PC-3 (cell line): Measurements from ENCODE around the gene PREX1. TPM values are rescaled to one million over a fixed set of nuclear protein-coding genes. Genes with fewer than 3 reads are reported as not detected.

Experiments used
- ATAC-seq: fragments of 200-7000 bp; cut with Tn5 transposase; 2 replicates; pipeline ENCODE4 v1.9.1; 2020; ENCODE audit warnings: mild to moderate bottlenecking, moderate library complexity
- BruUV-seq: library from RNA; stranded (reverse); fragments of 400-500 nt; replicated peaks from 2 replicates; lab custom pipeline; 2021; lab: Mats Ljungman, UMichigan
- CTCF ChIA-PET: fragments of 300-600 bp; sonication (Branson Sonifier 250); formaldehyde crosslinking; loops from one replicate; lab custom pipeline; 2022; ENCODE audit warnings: antibody characterized with exemption; lab: Charles Lee
- POLR2A ChIA-PET: fragments of 300-600 bp; sonication (Branson Sonifier 250); formaldehyde crosslinking; loops from one replicate; lab custom pipeline; 2022; ENCODE audit warnings: antibody characterized with exemption; ENCODE audit not compliant: unreplicated experiment; lab: Charles Lee
- DNase-seq: peaks from one replicate; pipeline ENCODE4 v3.0.0-alpha.2; 2015
- H2AFZ ChIP-seq: fragments of 300-600 bp; sonication (generic); 2 replicates; pipeline ENCODE4 v1.6.0; 2016; ENCODE audit warnings: antibody characterized with exemption, low read length
- H3F3A ChIP-seq: fragments of 300-600 bp; sonication (generic); one replicate; pipeline ENCODE4 v1.6.0; 2017; ENCODE audit warnings: antibody characterized with exemption, low read length, control low read depth, mild to moderate bottlenecking; ENCODE audit not compliant: unreplicated experiment
- H3K27ac ChIP-seq: fragments of 300-600 bp; sonication (generic); 2 replicates; pipeline ENCODE4 v1.5.1; 2016; ENCODE audit warnings: mild to moderate bottlenecking, low read length
- H3K27me3 ChIP-seq: fragments of 300-600 bp; sonication (generic); 2 replicates; pipeline ENCODE4 v1.6.1; 2016; ENCODE audit warnings: low read length, mixed read lengths
- H3K36me3 ChIP-seq: fragments of 300-600 bp; sonication (generic); 2 replicates; pipeline ENCODE4 v1.6.1; 2016; ENCODE audit warnings: low read depth, mixed run types, low read length, mixed read lengths
- H3K4me1 ChIP-seq: fragments of 300-600 bp; sonication (generic); 2 replicates; pipeline ENCODE4 v1.5.1; 2016; ENCODE audit warnings: low read length; ENCODE audit not compliant: insufficient read depth
- H3K4me2 ChIP-seq: fragments of 300-600 bp; sonication (generic); 2 replicates; pipeline ENCODE4 v1.6.0; 2016; ENCODE audit warnings: low read length
- H3K4me3 ChIP-seq: fragments of 300-600 bp; sonication (generic); 2 replicates; pipeline ENCODE4 v1.5.1; 2016; ENCODE audit warnings: mild to moderate bottlenecking, low read length, mixed read lengths
- H3K79me2 ChIP-seq: fragments of 300-600 bp; sonication (generic); 2 replicates; pipeline ENCODE4 v1.6.1; 2017; ENCODE audit warnings: low read length, mixed read lengths
- H3K9ac ChIP-seq: fragments of 300-600 bp; sonication (generic); 2 replicates; pipeline ENCODE4 v1.6.0; 2016; ENCODE audit warnings: mild to moderate bottlenecking, low read length
- H3K9me2 ChIP-seq: fragments of 300-600 bp; sonication (generic); replicated peaks from 2 replicates; pipeline ENCODE4 v1.6.1; 2016; ENCODE audit warnings: mixed run types, low read length, mixed read lengths
- H3K9me3 ChIP-seq: fragments of 300-600 bp; sonication (generic); 2 replicates; pipeline ENCODE4 v1.6.1; 2016; ENCODE audit warnings: low read length, mixed read lengths
- H4K20me1 ChIP-seq: fragments of 300-600 bp; sonication (generic); 2 replicates; pipeline ENCODE4 v1.6.1; 2016; ENCODE audit warnings: low read length, mixed read lengths
- CTCF ChIP-seq: fragments of 300-600 bp; sonication (generic); conservative IDR thresholded peaks from 2 replicates; pipeline ENCODE4 v1.5.1; 2017; ENCODE audit warnings: antibody characterized with exemption, low read depth, mild to moderate bottlenecking, low read length
- EZH2 ChIP-seq: fragments of 300-600 bp; sonication (generic); IDR thresholded peaks from one replicate; pipeline ENCODE4 v1.6.1; 2017; ENCODE audit warnings: antibody characterized with exemption, mild to moderate bottlenecking, low read length; ENCODE audit not compliant: unreplicated experiment
- EZH2phosphoT487 ChIP-seq: fragments of 300-600 bp; sonication (generic); IDR thresholded peaks from 2 replicates; pipeline ENCODE4 v1.6.1; 2018; ENCODE audit warnings: mild to moderate bottlenecking, antibody characterized with exemption, low read length, borderline replicate concordance
- intact Hi-C: fragments of 100-400 bp; cut with micrococcal nuclease; formaldehyde crosslinking; loops from 2 replicates; pipeline ENCODE4 v1.9.0; 2023
- total RNA-seq: library from RNA; depleted of rRNA; stranded (reverse); fragments of >200 nt; gene quantifications from 2 replicates; pipeline ENCODE4 v1.2.3, GENCODE V29; 2014

PREX1 gene
- total RNA-seq, 1 experiment from 2014 or later = 22.1 TPM

GRCh38 chr20:48682529-48683363 is 145.1 kb downstream of the PREX1 start:
- Histone ChIP-seq H3K9me2 (no peaks in the 10 kb centered on the region), H3K36me3 (no peaks in the 10 kb centered on the region), H3K9ac (no peak overlapping the region), H3F3A (no peaks in the 10 kb centered on the region), H3K79me2 (no peaks in the 10 kb centered on the region), H4K20me1 (no peaks in the 10 kb centered on the region), H3K9me3 (no peaks in the 10 kb centered on the region), H3K4me1 (peaks cover 10% of the 10 kb centered on the region; the same call in 1 of the 2 replicates), H3K4me2 (no peak overlapping the region), H3K27me3 (no peaks in the 10 kb centered on the region), H3K27ac (no peak overlapping the region), H2AFZ (no peak overlapping the region), H3K4me3 (no peak overlapping the region)
- DNase-seq = no peak
- no peak for ATAC-seq
- ChIA-PET CTCF (no interaction called here), POLR2A (no interaction called here)
- no TSS peak for BruUV-seq
- intact Hi-C loops = no loop called here
- TF ChIP-seq EZH2 = no peak
- TF ChIP-seq CTCF = no peak

- no peaks in the 10 kb centered on the region for H3F3A ChIP-seq
- no peak for ATAC-seq
- no peak overlapping the region for H3K27ac ChIP-seq
- no peaks in the 10 kb centered on the region for H3K9me2 ChIP-seq
- H3K79me2 ChIP-seq = no peaks in the 10 kb centered on the region
- no peaks in the 10 kb centered on the region for H3K9me3 ChIP-seq
- H3K4me3 ChIP-seq = no peak overlapping the region
- H4K20me1 ChIP-seq = no peaks in the 10 kb centered on the region
- H3K9ac ChIP-seq = no peak overlapping the region
- no peak overlapping the region for H2AFZ ChIP-seq
- ChIA-PET POLR2A (interaction anchor here (0.6 kb wide), 1 partner anchor 23 kb away, joined by 3 read pairs; no protein-coding TSS in a partner anchor), CTCF (no interaction called here)
- DNase-seq = no peak
- no peaks in the 10 kb centered on the region for H3K27me3 ChIP-seq
- TF ChIP-seq EZH2 = no peak
- no peak for TF ChIP-seq CTCF
- TF ChIP-seq EZH2phosphoT487 = no peak
- peaks cover 10% of the 10 kb centered on the region; the same call in 1 of the 2 replicates for H3K4me1 ChIP-seq
- no TSS peak for BruUV-seq
- no peak overlapping the region for H3K4me2 ChIP-seq
- intact Hi-C loops = no loop called here
- H3K36me3 ChIP-seq = no peaks in the 10 kb centered on the region
Observed at GRCh38 chr20:48681873-48682426, 145.8 kb downstream of the PREX1 start.
